GM19455 (cell line): ENCODE data around the gene P2RY2.

Experiments used
- ATAC-seq: cut with Tn5 transposase; IDR thresholded peaks from one replicate; pipeline ENCODE4 v1.9.1; 2021; ENCODE audit not compliant: unreplicated experiment

The P2RY2 gene

DNA sequence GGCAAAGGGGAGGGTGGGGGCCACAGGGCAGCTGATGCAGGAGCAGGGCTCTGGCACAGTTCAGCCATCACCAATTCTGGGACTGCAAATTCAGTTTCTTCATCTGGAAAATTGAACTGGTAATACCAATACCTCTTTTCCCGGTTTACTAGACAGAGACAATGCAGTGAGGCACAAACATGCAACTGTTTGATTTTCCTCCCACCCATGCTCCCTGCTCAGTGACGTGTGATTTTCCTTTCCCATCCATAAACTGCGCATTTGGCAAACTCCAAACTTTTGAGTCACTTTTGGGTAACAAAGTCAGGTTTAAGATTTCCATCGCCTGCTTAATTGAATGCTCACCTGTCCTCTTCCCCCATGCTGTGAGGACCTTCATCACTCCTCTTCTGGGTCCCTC, 23.2 kb downstream of the P2RY2 start:
- no peak for ATAC-seq

DNA sequence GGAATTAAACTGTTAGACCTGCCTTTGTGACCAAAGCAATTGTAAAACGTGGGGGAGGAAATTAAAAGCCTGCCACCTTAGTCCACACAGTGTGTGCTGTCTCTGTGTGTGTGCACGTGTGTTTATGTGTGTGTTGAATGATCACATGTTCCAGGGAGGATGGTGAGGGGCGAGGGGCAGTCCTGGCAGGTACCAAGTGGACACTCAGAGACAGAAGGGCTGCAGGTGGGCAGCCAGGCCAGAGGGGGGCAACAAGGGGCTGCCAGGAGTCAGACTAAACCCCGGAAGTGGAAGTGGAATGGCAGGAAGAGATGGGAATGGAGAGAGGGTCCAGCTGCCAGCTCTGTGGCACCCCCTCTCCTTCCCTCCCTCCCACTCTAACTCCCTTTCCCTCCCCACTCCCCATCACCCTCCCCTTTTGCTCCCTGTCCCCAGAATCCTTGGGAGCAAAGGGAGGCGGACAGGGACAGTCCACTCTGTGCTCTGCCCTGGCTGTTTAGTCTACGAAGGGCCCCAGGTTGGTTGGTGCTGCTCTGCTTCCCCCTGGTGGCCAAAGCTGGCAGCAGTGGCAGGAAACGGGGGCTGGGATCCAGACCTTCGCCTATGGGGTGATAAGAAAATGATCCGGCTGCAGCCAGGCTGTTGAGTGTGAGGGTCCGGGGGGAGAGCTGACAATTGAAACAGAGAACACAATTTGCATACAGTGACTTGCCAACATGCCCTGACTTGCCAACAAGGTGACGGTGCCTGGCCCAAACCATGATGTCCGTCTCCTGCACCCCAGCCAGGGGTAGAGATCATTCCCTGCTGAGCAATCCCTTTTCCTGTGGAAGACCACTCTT, 24.4 kb downstream of the P2RY2 start:
- ATAC-seq, result peak; percentile 91

- no peak for ATAC-seq
These were observed 25.0 kb downstream of the P2RY2 start for GRCh38 chr11:73243093-73243485.

GRCh38 chr11:73244589-73245240, 26.6 kb downstream of the P2RY2 start:
- no peak for ATAC-seq

- ATAC-seq, result no peak
These were observed 27.4 kb downstream of the P2RY2 start for GRCh38 chr11:73245461-73245860.

- ATAC-seq, result no peak
These were observed 28.2 kb downstream of the P2RY2 start for GRCh38 chr11:73246303-73246702.

DNA sequence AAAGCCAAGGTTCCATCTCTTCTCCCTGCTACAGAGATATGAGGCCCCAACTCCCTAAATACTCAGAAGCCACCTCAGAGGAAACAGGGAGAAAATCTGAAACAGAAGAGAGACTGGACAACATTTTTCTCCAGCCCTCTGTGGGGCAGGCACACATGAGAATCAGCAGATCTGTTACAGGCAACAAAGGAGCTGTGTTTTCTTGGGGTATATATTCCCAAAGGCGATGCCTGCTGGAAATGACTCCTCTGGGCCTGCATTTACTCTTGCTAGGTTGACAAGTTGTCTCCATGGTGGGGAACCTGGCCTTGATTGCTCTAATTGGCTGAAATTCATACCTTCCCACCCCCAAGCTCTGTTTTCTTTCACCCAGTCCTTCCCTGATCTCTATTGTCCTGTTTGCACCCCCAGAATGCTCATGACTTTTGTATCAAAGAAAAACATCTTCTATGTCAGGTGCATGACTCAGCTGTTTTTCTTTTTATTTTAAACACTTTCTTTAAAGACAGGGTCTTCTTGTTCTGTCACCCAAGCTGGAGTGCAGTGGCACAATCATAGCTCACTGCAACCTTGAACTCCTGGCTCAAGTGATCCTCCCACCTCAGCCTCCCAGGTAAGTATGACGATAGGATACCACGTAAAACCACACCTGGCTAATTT, 30.6 kb downstream of the P2RY2 start:
- ATAC-seq, result no peak

- no peak for ATAC-seq
These were observed 31.2 kb downstream of the P2RY2 start for GRCh38 chr11:73249304-73249703.

- ATAC-seq, result no peak
These were observed 32.0 kb downstream of the P2RY2 start for GRCh38 chr11:73249853-73250783.

GRCh38 chr11:73252577-73253191, 34.6 kb downstream of the P2RY2 start:
- no peak for ATAC-seq

DNA sequence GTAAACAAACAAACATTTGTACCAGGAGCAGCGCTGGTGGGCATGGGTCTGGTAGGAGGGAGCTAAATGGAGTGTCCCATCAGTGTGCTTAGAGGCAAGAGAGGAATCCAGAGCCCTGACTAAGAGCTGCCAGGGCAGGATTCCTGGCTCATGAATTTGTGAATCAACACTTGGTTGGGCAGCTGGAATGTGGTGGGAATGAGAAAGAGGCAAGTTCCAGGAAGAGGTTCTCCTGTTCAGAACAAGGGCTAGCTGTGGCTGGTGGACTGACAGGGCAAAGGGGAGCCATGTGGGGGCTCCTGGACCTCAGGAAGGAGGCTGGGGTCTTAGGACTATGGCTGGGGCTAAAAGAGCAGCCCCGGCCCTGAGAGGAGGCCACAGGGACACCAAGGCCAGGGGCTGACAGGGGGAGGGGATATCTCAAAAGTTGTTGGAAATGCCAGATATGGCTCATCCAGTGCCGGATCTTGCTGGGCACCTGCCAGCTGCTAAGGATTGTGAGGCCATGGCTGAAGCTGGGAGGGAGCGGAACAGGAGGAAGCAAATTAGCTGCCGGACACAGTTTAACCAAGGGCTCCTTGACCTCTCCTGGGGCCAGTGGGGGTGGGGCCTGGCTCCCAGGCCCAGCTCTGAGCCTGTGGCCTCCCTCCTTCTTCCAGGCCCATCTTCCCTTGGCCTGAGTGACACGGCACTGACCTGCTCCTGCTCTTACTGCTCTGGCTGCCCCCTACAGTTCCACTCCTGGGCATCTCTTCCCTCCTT, 39.4 kb downstream of the P2RY2 start:
- ATAC-seq, result no peak

- ATAC-seq, result no peak
These were observed 40.3 kb downstream of the P2RY2 start for GRCh38 chr11:73258104-73259035.

GRCh38 chr11:73259406-73260126, 41.5 kb downstream of the P2RY2 start:
- no peak for ATAC-seq

DNA sequence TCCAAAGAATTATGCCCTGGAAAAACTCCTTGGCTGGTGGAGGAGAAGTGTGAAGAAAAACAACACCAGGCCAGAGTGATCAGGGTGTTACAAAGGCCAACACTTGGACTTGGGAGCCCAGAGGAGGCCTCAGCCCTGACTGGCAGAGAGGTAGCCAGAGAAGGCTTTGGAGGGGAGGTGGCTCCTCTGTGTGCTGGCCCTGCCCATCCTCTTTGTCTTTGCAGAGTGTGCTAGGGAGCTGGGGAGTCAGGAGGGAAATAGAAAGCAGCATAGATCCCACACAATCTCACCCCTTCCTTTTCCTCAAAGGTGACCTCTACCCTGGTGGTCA, 42.0 kb downstream of the P2RY2 start:
- no peak for ATAC-seq

- no peak for ATAC-seq
These were observed 44.9 kb downstream of the P2RY2 start for GRCh38 chr11:73262851-73263495.

DNA sequence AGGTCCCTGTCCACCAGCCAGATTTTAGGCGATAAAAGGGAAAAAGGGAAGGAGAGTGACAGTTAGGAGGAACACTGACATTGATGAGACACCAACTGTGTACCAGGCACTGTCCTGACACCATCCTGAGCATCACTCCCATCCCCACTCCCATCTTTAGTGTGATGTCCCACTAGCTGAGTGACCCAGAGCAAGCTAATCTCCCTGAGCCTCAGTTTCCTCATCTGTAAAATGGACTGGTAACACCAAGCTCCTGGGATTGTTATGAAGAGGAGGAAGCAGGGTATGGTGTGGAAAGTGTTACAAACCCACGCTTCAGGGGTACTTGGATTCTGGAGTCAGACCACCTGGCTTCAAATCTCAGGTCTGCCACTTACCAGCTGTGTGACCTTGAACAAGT, 45.6 kb downstream of the P2RY2 start:
- no peak for ATAC-seq

DNA sequence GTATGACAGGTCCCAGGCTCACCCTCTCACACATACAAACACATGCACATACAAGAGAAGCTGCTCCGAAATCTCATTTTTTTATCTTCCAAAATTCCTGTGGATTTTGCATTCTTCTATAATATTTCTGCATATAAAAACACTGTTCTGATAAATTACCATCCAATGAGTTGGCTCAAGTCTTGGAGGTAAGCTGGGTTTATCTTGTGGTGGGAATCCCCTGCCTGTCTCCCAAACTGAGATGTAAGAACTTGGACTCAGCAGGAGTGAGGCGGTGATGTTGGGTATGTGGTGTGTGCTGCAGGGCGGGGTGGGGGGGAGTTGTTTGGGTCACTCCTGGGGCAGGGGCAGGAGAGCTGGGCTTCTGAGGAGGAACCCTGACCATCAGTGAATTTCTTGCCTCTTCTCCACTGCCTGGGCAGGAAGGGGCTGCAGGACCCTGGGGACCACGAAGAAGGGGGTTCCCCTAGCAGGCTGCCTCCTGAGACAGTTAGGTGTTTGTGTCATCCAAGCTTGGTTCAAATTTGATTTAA, 47.3 kb downstream of the P2RY2 start:
- ATAC-seq, result no peak
